Left ventricle myocardium inferior (tissue), 1 donor: ENCODE results near the gene CCNK. TPM values are rescaled to one million over a fixed set of nuclear protein-coding genes. Genes with fewer than 3 reads are reported as not detected.

Experiments
- DNase-seq: peaks from one replicate; pipeline ENCODE4 v3.0.0-alpha.2; 2020
- H3K27ac ChIP-seq: fragments of 200-600 bp; replicated peaks from 2 replicates; pipeline ENCODE4 v1.8.0; 2021
- H3K27me3 ChIP-seq: fragments of 200-600 bp; 2 replicates; pipeline ENCODE4 v1.8.0; 2021; ENCODE audit warnings: low read depth
- H3K36me3 ChIP-seq: fragments of 200-600 bp; 2 replicates; pipeline ENCODE4 v1.8.0; 2021
- H3K4me1 ChIP-seq: fragments of 200-600 bp; 2 replicates; pipeline ENCODE4 v1.8.0; 2021
- H3K4me3 ChIP-seq: fragments of 200-600 bp; 2 replicates; pipeline ENCODE4 v1.8.0; 2021; ENCODE audit warnings: mild to moderate bottlenecking, moderate library complexity
- H3K9me3 ChIP-seq: fragments of 200-600 bp; replicated peaks from 2 replicates; pipeline ENCODE4 v1.8.0; 2021
- intact Hi-C: fragments of 100-400 bp; cut with micrococcal nuclease; formaldehyde crosslinking; loops from one replicate; pipeline ENCODE4 v1.11.0; 2022
- total RNA-seq: library from RNA; stranded (reverse); fragmentation: NEBNext Ultra II Directional; extraction: Animal tissue kit (Norgen Biotek cat#: 25700); gene quantifications from one replicate; pipeline ENCODE4 v1.2.1, GENCODE V29; 2021
- TF ChIP-seq, protein P1 (sequence below): fragments of 200-600 bp; IDR thresholded peaks from 2 replicates; pipeline ENCODE4 v1.8.0; 2021; ENCODE audit warnings: antibody characterized with exemption, mild to moderate bottlenecking, borderline replicate concordance
- donor health status: DM: no; HTN: yes; CAD: no; lungs with severe emphysema.

The CCNK gene
- total RNA-seq, 1 donor from 2014 or later: 32.2 TPM

DNA sequence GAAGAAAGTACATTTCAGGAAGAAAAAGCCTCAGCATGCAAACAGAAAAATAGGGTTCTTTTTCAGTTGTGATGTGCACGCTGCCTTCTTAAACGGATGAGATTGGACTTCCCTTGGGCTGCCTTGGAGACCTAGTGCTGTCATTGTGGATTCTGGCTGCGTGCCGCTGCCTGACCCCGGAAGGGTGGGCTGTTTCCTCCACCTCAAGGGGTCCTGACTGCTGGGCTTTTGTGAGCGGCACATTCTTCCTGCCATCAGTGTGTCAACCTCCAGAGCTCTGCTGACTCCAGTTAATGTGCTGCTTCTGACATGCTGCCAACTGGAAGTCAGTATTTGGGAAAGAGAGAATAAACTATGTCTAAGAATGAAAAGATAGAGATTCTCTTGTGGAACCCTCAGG is 25.1 kb downstream of the CCNK start:
- Histone ChIP-seq H3K4me1 (peaks cover 27% of the 10 kb centered on the region), H3K4me3 (no peak overlapping the region), H3K9me3 (no peaks in the 10 kb centered on the region), H3K27ac (no peak overlapping the region), H3K27me3 (no peaks in the 10 kb centered on the region), H3K36me3 (peaks cover 92% of the 10 kb centered on the region)
- no peak for DNase-seq
- TF ChIP-seq, protein P1, sequence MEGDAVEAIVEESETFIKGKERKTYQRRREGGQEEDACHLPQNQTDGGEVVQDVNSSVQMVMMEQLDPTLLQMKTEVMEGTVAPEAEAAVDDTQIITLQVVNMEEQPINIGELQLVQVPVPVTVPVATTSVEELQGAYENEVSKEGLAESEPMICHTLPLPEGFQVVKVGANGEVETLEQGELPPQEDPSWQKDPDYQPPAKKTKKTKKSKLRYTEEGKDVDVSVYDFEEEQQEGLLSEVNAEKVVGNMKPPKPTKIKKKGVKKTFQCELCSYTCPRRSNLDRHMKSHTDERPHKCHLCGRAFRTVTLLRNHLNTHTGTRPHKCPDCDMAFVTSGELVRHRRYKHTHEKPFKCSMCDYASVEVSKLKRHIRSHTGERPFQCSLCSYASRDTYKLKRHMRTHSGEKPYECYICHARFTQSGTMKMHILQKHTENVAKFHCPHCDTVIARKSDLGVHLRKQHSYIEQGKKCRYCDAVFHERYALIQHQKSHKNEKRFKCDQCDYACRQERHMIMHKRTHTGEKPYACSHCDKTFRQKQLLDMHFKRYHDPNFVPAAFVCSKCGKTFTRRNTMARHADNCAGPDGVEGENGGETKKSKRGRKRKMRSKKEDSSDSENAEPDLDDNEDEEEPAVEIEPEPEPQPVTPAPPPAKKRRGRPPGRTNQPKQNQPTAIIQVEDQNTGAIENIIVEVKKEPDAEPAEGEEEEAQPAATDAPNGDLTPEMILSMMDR: no peak
- intact Hi-C loops: no loop called here

DNA sequence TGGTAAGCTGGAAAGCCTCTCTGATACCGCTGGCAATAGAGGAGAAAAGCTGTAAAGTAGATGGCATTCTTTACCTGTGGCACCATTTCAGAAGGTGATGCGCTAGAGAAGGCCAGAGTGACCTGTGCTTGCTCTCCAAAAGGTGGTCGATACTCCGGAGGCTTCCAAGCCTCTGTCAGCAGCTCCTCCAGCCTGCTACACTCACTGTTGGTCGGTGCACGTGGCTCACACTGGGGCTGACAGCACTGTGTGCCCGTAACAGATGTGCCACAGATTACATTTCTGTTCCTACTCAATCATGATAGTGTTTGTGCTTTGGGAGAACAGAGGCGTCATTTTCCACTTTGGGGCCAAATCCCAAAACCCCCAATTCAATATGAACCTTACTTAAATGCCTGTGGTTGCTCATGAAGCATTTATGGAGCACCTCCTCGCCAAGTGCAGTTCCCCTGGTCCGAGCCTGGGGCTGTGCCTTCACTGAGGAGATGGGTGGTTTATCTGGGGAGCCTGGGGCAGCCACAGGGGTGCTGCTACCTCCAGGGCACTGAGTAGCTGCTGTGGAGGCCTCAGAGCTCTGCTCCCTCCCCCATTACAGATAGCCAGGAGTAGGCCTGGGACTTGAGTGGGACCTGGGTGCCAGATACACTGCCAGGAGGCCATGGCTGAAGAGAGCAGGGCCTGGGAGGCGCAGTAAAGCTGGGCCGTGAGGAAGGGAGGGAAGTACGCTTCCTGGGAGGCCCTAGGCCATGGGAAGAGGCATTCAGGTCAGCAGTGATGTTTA is 26.8 kb downstream of the CCNK start:
- no peak for DNase-seq
- H3K27ac ChIP-seq: no peak overlapping the region
- intact Hi-C loops: no loop called here
- H3K4me1 ChIP-seq: peaks cover 33% of the 10 kb centered on the region
- H3K9me3 ChIP-seq: no peaks in the 10 kb centered on the region
- no peaks in the 10 kb centered on the region for H3K27me3 ChIP-seq
- peaks cover 89% of the 10 kb centered on the region for H3K36me3 ChIP-seq
- TF ChIP-seq, protein P1: no peak
- no peak overlapping the region for H3K4me3 ChIP-seq

DNA sequence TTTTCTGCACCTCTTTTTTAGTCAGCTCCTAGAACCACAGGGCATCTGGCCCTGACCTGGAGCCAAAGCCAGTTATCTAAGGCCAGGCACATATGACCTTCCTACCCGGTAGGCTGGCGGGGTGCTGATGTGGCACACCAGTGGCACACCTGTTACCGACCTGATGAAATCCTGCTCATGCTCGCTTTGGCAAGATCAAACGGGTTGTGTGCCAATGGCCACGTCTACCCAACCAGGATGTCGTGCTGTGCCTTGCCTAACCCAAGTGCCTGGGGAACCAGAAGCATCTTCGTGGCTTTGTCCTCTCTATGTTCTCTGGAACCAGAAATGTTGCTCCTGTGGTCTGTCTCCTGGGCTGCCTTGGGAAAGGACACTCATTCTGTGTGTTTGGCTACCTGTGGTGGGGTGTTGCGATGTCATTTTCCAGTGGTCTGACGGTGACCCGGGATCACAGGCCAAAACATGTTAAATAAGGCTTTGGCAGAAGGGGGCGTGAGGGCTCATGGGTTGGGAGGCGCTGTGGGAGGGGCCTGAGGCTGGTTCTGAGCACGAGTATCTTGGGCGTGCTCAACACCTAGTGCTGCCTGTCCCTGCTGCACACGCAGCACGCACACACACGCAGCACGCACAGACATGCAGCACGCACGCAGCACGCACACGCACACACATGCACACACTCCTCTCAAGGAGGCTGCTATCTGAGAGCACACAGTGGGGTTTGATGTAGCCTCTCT is 27.9 kb downstream of the CCNK start:
- H3K9me3 ChIP-seq: no peaks in the 10 kb centered on the region
- TF ChIP-seq, protein P1: no peak
- H3K27ac ChIP-seq: no peak overlapping the region
- H3K27me3 ChIP-seq: no peaks in the 10 kb centered on the region
- peaks cover 33% of the 10 kb centered on the region for H3K4me1 ChIP-seq
- peaks cover 85% of the 10 kb centered on the region for H3K36me3 ChIP-seq
- intact Hi-C loops: no loop called here
- no peak for DNase-seq
- no peak overlapping the region for H3K4me3 ChIP-seq

DNA sequence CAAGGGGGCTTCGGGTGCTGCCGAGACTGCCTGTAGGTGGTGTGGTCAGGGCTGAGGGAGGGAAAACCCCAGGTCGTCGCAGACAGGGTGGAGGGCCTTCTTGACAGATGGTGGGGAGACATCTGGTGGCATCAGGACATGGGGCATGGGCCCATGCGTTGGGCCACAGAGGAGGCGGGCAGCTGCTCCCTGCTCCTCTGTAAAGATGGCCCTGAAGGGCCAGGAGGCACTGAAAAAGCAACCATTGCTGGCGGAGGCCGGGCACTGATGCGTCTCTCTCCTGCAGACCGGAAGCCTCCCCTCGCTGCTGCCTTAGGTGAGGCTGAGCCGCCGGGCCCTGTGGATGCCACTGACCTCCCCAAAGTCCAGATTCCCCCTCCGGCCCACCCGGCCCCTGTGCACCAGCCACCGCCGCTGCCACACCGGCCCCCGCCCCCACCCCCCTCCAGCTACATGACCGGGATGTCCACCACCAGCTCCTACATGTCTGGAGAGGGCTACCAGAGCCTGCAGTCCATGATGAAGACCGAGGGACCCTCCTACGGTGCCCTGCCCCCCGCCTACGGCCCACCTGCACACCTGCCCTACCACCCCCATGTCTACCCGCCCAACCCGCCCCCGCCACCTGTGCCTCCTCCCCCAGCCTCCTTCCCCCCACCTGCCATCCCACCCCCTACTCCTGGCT is 28.8 kb downstream of the CCNK start:
- Histone ChIP-seq H3K27me3 (no peaks in the 10 kb centered on the region), H3K27ac (no peak overlapping the region), H3K9me3 (no peaks in the 10 kb centered on the region), H3K4me3 (no peak overlapping the region), H3K4me1 (peaks cover 32% of the 10 kb centered on the region), H3K36me3 (peaks cover 87% of the 10 kb centered on the region)
- intact Hi-C loops: no loop called here
- no peak for DNase-seq
- TF ChIP-seq, protein P1: no peak

DNA sequence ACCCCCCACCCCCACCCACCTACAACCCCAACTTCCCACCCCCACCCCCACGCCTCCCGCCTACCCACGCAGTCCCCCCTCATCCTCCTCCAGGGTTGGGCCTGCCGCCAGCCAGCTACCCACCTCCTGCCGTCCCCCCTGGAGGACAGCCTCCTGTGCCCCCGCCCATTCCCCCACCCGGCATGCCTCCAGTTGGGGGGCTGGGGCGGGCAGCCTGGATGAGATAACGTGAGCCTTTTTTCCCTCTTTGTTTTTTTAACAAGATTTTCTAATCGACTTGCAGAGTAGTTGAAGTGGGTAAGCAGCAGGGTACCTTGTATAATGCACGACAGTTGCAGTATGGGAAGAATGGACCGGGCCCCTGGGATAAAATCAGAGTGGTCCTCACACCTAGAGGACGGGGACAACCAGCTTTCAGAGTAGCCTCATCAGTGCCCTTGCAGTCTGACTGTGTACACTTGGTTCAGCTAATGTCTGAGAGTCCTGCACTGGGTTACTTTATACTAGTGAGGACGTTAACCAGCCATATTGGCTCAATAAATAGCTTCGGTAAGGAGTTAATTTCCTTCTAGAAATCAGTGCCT is 29.4 kb downstream of the CCNK start:
- Histone ChIP-seq H3K9me3 (no peaks in the 10 kb centered on the region), H3K36me3 (peaks cover 86% of the 10 kb centered on the region), H3K4me1 (peaks cover 27% of the 10 kb centered on the region), H3K27ac (no peak overlapping the region), H3K27me3 (no peaks in the 10 kb centered on the region), H3K4me3 (no peak overlapping the region)
- DNase-seq: no peak
- TF ChIP-seq, protein P1: no peak
- intact Hi-C loops: no loop called here
